Measurements from ENCODE around the gene FGGY.
"Not testable (repeated sequence)": the region's sequence is repeated elsewhere in the genome, so short reads cannot be mapped to it uniquely, and the experiment has no call there.

The FGGY gene

GRCh38 chr1:59735927-59736326, 439.0 kb downstream of the FGGY start:
- not testable (repeated sequence) for H3K4me3 Mint-ChIP-seq; H3K4me1 Mint-ChIP-seq (ENCODE audit: low read depth in 2 of 2); ATAC-seq (replicated peaks); H3K9me3 Mint-ChIP-seq; H3K27me3 Mint-ChIP-seq; H3K27ac Mint-ChIP-seq; H3K36me3 Mint-ChIP-seq (ENCODE audit: insufficient read depth); DNase-seq

- H3K9me3 Mint-ChIP-seq, result no peaks in the 10 kb centered on the region
- ATAC-seq (replicated peaks), result no peak
- H3K4me1 Mint-ChIP-seq (ENCODE audit: low read depth in 2 of 2), result peaks cover 0 to under 1% of the 10 kb centered on the region in 2 donors
- H3K27ac Mint-ChIP-seq, result no peak overlapping the region
- H3K36me3 Mint-ChIP-seq (ENCODE audit: insufficient read depth), result no peaks in the 10 kb centered on the region
- no peaks in the 10 kb centered on the region for H3K27me3 Mint-ChIP-seq
- DNase-seq, result no peak
- H3K4me3 Mint-ChIP-seq, result no peak overlapping the region
These were observed 439.9 kb downstream of the FGGY start for GRCh38 chr1:59736744-59737143.

- H3K4me1 Mint-ChIP-seq (ENCODE audit: low read depth in 2 of 2), result no peaks in the 10 kb centered on the region
- H3K27ac Mint-ChIP-seq, result no peak overlapping the region
- H3K27me3 Mint-ChIP-seq, result no peaks in the 10 kb centered on the region
- H3K36me3 Mint-ChIP-seq (ENCODE audit: insufficient read depth), result no peaks in the 10 kb centered on the region
- H3K9me3 Mint-ChIP-seq, result no peaks in the 10 kb centered on the region
- ATAC-seq (replicated peaks) (no peak), DNase-seq (no peak)
- no peak overlapping the region for H3K4me3 Mint-ChIP-seq
These were observed 440.7 kb downstream of the FGGY start for GRCh38 chr1:59737638-59738037.

DNA sequence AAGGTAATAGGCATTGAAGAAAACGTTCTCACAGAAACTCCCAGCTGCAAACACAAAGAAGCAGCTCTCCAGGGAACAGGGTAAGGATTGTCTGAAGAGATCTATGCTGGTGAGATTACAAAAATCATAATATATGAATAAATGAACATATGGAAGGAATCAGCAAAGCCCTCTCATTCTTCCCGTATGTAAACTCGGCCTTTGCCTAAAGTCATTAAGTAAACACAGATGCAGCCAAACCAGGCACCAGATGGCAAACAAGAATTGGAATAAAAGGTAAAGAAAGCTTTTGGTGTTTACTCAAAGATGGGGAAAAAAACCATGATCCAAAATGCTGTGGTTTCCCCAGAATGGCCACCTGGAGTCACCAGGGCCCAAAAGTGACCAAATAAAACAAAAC, 441.3 kb downstream of the FGGY start:
- no peak overlapping the region for H3K4me3 Mint-ChIP-seq
- DNase-seq, result no peak

GRCh38 chr1:59738591-59739015, 441.7 kb downstream of the FGGY start:
- H3K27me3 Mint-ChIP-seq, result no peaks in the 10 kb centered on the region
- H3K9me3 Mint-ChIP-seq, result no peaks in the 10 kb centered on the region
- ATAC-seq (replicated peaks) (no peak), DNase-seq (no peak)
- H3K4me3 Mint-ChIP-seq, result no peak overlapping the region
- H3K27ac Mint-ChIP-seq, result no peak overlapping the region
- no peaks in the 10 kb centered on the region for H3K36me3 Mint-ChIP-seq (ENCODE audit: insufficient read depth)
- no peaks in the 10 kb centered on the region for H3K4me1 Mint-ChIP-seq (ENCODE audit: low read depth in 2 of 2)

More for the DNA sequence above, 441.3 kb downstream of the FGGY start:
- H3K9me3 Mint-ChIP-seq, result no peaks in the 10 kb centered on the region
- H3K27me3 Mint-ChIP-seq, result no peaks in the 10 kb centered on the region
- no peaks in the 10 kb centered on the region for H3K36me3 Mint-ChIP-seq (ENCODE audit: insufficient read depth)
- no peaks in the 10 kb centered on the region for H3K4me1 Mint-ChIP-seq (ENCODE audit: low read depth in 2 of 2)
- no peak overlapping the region for H3K27ac Mint-ChIP-seq
- no peak for ATAC-seq (replicated peaks)

DNA sequence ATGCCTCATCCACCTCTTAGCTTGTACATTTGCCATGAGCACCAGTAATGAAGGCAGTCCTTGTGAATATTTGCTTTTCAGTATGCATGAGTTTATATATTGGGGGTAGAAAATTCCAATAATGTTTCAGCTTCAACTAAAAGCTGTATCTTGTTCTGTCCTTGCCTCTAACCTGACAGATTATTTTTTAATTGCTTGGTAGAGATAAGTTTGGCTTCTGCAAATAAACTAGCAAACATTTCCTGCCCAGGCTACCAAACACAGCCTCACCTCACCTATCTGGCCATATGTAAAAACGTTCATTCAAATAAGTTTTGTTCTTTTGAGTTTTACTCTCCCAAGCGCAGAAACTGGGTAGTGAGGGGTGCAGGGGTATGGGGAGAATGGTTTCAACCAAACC, 442.2 kb downstream of the FGGY start:
- Mint-ChIP-seq H3K4me3 (no peak overlapping the region), H3K9me3 (no peaks in the 10 kb centered on the region), H3K27ac (no peak overlapping the region), H3K4me1 (ENCODE audit: low read depth in 2 of 2) (no peaks in the 10 kb centered on the region), H3K36me3 (ENCODE audit: insufficient read depth) (no peaks in the 10 kb centered on the region), H3K27me3 (no peaks in the 10 kb centered on the region)
- ATAC-seq (replicated peaks), result no peak
- DNase-seq, result no peak

DNA sequence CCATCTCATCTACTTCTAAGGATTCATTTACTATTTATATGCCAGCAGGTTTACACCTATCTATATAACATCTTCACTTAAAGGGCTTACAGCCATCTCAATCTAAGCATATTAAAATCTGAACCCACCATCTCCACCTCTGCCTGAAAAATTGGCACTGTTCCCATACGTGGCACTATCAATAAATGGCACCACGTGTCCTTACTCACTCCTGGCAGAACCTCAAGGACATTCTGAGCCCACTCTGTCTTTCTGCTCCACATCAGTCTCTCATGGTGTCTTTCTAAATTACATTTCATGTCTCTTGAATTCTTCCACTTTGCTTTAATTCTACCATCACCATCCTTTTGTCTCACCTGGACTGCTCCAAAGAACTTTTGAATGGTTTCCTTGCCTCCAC, 445.6 kb downstream of the FGGY start:
- H3K4me3 Mint-ChIP-seq, result no peak overlapping the region
- no peaks in the 10 kb centered on the region for H3K27me3 Mint-ChIP-seq
- H3K4me1 Mint-ChIP-seq (ENCODE audit: low read depth in 2 of 2), result no peaks in the 10 kb centered on the region
- H3K27ac Mint-ChIP-seq, result no peak overlapping the region
- H3K36me3 Mint-ChIP-seq (ENCODE audit: insufficient read depth), result no peaks in the 10 kb centered on the region
- DNase-seq, result no peak
- no peaks in the 10 kb centered on the region for H3K9me3 Mint-ChIP-seq
- ATAC-seq (replicated peaks), result no peak

- Mint-ChIP-seq H3K4me3 (no peak overlapping the region), H3K27me3 (no peaks in the 10 kb centered on the region), H3K9me3 (no peaks in the 10 kb centered on the region), H3K27ac (no peak overlapping the region), H3K4me1 (ENCODE audit: low read depth in 2 of 2) (no peaks in the 10 kb centered on the region), H3K36me3 (ENCODE audit: insufficient read depth) (no peaks in the 10 kb centered on the region)
- ATAC-seq (replicated peaks) (no peak), DNase-seq (no peak)
These were observed 446.6 kb downstream of the FGGY start for GRCh38 chr1:59743324-59744091.

GRCh38 chr1:59747420-59748024, 450.6 kb downstream of the FGGY start:
- no peak for ATAC-seq (replicated peaks)
- peaks cover 0 to under 1% of the 10 kb centered on the region in 2 donors for H3K4me1 Mint-ChIP-seq (ENCODE audit: low read depth in 2 of 2)
- no peak for DNase-seq
- H3K27ac Mint-ChIP-seq, result no peak overlapping the region
- H3K9me3 Mint-ChIP-seq, result no peaks in the 10 kb centered on the region
- no peaks in the 10 kb centered on the region for H3K36me3 Mint-ChIP-seq (ENCODE audit: insufficient read depth)
- H3K27me3 Mint-ChIP-seq, result no peaks in the 10 kb centered on the region
- no peak overlapping the region for H3K4me3 Mint-ChIP-seq

- Mint-ChIP-seq H3K27ac (no peak overlapping the region), H3K36me3 (ENCODE audit: insufficient read depth) (no peaks in the 10 kb centered on the region), H3K9me3 (no peaks in the 10 kb centered on the region), H3K4me1 (ENCODE audit: low read depth in 2 of 2) (peaks cover 0 to 2% of the 10 kb centered on the region in 2 donors), H3K4me3 (no peak overlapping the region), H3K27me3 (no peaks in the 10 kb centered on the region)
- DNase-seq, result no peak
- ATAC-seq (replicated peaks), result no peak
These were observed 451.2 kb downstream of the FGGY start for GRCh38 chr1:59748123-59748522.

DNA sequence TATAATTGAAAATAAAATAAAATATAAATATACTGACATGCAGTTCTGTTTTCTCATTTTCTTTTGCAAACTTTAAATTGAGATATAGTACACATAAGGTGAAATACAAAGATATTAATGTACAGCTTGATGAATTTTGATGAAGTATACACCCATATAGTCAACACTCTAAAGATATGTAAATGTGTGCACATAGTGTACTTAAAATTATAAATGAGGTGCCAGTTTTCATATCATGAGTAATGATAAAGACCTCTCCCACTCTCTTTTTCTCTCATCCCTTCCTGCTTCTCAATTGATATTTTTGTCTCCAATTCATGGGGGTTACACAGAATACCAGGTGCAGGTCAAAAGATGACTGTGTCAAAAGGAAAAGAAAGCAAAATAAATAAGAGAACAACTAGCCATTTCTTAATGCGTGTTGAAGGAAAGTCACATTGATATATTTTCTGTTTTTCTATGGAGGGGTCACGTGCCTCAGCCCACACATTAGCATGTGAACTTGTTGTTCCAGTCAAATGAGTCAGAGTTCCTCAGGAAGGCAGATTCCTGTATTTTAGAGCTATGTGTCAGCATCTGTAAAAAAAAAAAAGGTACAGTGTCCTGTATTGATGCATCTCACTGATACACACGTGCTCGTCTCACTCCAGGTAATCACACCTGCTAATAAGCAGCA, 453.6 kb downstream of the FGGY start:
- Mint-ChIP-seq H3K9me3 (no peaks in the 10 kb centered on the region), H3K4me3 (no peak overlapping the region), H3K27ac (no peak overlapping the region), H3K4me1 (ENCODE audit: low read depth in 2 of 2) (peaks cover 0 to 2% of the 10 kb centered on the region in 2 donors), H3K27me3 (no peaks in the 10 kb centered on the region), H3K36me3 (ENCODE audit: insufficient read depth) (no peaks in the 10 kb centered on the region)
- ATAC-seq (replicated peaks), result no peak
- no peak for DNase-seq

DNA sequence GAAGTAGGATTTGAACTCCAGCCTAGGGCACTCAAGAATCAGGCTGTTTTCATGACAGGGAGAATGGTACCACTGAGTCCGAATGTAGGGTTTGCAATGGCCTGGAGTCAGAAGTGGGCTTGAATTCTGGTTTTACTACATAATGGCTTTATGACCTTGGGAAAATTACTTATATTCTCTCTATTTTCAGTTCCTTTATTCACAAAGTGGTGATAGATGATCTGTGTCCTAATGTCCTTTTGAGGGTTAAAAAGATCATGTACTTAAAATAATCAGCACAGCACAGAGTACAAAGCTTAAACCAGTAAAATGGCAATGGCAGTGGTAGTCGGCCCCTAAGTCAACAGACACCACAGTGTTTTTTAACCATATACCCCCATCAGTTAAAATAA, 454.1 kb downstream of the FGGY start:
- no peaks in the 10 kb centered on the region for H3K9me3 Mint-ChIP-seq
- H3K36me3 Mint-ChIP-seq (ENCODE audit: insufficient read depth), result no peaks in the 10 kb centered on the region
- no peak overlapping the region for H3K4me3 Mint-ChIP-seq
- H3K27me3 Mint-ChIP-seq, result no peaks in the 10 kb centered on the region
- no peak overlapping the region for H3K27ac Mint-ChIP-seq
- no peak for ATAC-seq (replicated peaks)
- H3K4me1 Mint-ChIP-seq (ENCODE audit: low read depth in 2 of 2), result peaks cover 0 to 2% of the 10 kb centered on the region in 2 donors
- no peak for DNase-seq

- DNase-seq (no peak), ATAC-seq (replicated peaks) (no peak)
- Mint-ChIP-seq H3K9me3 (no peaks in the 10 kb centered on the region), H3K4me3 (no peak overlapping the region), H3K4me1 (ENCODE audit: low read depth in 2 of 2) (peaks cover 0 to 2% of the 10 kb centered on the region in 2 donors), H3K36me3 (ENCODE audit: insufficient read depth) (no peaks in the 10 kb centered on the region), H3K27me3 (no peaks in the 10 kb centered on the region), H3K27ac (no peak overlapping the region)
These were observed 454.9 kb downstream of the FGGY start for GRCh38 chr1:59751801-59752200.
